ENCODE data around the gene PLCXD3.
"Not testable (repeated sequence)": the region's sequence is repeated elsewhere in the genome, so short reads cannot be mapped to it uniquely, and the experiment has no call there.

The PLCXD3 gene

GRCh38 chr5:41482715-41483114 is 27.7 kb downstream of the PLCXD3 start:
- no peak for DNase-seq

DNA sequence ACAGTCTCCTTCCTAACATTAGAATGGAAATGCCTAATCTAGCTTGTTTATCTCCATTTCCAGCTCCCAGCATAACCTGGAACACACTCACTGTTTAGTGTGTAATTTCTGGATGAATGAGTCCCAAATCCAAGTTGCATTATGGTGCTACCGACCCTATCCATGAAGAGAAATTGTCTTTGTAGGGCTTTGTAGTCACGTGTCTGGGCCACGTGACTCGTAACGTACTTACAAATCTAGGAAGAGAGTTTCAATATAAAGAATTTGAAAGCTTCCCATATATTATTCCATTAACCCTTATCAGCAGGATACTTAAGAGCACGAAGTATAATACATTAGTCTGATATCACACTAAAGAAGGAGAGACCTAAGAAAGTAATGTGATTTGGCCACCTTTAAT is 28.2 kb downstream of the PLCXD3 start:
- DNase-seq, result no peak

DNA sequence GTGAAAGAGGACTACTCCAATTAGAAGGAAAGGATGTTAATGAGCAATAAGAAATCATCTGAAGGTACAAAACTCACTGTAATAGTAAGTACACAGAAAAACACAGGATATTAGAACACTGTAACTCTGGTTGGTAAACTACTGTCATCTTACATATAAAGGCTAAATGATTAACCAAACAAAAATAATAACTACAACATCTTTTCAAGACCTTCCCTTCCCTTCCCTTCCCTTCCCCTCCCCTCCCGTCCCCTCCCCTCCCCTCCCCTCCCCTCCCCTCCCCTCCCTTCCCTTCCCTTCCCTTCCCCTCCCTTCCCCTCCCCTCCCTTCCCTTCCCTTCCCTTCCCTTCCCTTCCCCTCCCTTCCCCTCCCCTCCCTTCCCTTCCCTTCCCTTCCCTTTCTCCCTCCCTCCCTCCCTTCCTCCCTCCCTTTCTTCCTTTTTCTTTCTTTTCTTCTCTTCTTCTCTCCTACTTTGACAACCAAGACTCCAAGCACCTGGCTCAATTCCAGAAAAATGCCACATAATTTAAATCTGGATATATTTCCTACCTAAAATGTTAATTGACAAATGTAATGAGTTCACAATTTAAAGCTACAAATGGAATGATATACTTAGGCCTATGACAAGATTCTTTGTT is 38.7 kb downstream of the PLCXD3 start:
- DNase-seq, result not testable (repeated sequence)

GRCh38 chr5:41465493-41466171 is 44.8 kb downstream of the PLCXD3 start:
- no peak for DNase-seq

DNA sequence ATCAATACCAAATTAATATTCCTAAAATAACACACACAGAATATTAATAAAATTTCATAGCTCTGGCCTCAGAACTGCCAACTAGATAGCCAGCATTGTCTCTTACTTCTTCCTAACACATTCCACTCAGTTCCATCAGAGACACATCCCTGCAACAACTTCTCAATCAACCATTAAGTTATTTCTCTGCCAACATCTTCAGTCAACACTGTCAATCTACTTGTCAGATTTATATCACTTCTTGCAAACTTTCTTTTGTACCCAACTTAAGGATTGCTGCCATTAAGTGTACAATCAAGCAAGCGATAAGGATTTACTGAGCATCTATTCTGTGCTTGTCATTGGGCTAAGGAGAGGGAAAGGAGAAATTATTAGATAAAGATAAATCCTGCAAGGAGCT is 50.8 kb downstream of the PLCXD3 start:
- DNase-seq, result no peak

DNA sequence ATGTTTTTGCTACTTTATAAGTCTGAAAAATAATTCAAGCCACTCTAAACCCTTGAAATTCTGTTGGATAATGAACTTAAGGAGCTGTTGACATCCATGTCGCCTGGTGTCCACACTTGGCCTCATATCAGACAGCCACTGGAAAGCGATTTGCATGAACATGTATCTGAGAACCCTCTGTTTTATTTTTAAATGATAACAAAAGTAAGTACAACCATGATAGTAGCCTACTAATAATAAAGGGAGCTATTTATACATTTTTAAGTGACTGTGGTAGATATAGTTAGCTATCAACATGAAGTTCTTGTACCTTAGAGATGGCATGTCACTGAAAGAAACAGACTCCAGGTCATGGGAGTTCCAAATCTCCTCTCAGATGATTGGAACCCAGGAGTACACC is 53.3 kb downstream of the PLCXD3 start:
- DNase-seq, result no peak

GRCh38 chr5:41452506-41452905 is 57.9 kb downstream of the PLCXD3 start:
- no peak for DNase-seq

GRCh38 chr5:41447650-41448510 is 62.5 kb downstream of the PLCXD3 start:
- no peak for DNase-seq

DNA sequence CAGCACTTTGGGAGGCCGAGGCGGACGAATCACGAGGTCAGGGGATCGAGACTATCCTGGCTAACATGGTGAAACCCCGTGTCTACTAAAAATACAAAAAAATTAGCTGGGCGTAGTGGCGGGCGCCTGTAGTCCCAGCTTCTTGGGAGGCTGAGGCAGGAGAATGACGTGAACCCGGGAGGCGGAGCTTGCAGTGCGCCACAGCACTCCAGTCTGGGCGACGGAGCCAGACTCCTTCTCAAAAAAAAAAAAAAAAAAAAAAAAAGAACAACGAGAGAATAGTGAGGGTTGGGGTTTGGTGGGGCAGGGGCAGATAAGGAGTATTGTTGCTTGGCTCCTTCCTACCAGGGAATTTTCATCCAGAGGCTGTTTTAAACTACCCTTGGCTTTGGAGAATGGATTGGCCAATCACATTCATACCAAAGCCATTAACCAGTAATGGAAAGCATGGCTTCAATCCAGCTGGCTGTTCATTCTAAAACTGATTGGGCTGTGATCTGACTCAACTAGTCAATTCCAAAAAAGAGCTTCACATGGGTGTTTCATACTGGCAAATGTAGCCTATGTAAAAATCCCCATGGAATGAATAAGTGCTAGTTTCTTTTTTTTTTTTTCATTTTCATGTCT is 64.4 kb downstream of the PLCXD3 start:
- no peak for DNase-seq

GRCh38 chr5:41435276-41435675 is 75.1 kb downstream of the PLCXD3 start:
- DNase-seq, result no peak

DNA sequence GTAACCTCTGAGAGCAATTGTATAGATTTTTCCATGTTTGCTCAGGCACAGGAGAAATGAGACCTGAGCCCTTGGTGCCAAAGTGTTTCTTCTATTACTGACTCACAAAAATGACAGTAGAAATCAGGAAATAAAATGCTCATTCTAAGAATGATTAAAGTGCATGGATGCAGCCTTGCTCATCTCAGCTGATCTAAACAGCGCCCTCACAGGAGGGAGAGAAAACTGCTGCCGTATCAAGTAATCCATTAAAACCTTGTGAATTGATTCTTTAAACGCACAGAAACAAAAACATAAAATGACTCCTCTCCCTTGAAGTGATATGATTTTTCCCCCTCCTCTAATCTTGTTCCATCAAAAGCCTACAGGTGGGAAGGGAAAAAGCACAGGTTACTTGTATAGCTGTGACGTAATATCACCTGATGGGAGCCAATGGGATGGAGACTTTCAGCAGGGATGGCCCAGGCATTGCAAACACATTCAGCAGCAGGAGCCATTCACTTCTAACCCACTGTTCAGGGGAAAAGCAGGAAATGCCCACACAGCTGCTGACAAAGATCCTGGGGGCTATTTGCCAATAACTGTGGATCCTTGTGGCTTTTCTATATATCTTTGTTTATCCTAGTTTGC is 76.7 kb downstream of the PLCXD3 start:
- DNase-seq, result no peak

GRCh38 chr5:41432481-41433253 is 77.7 kb downstream of the PLCXD3 start:
- DNase-seq, result no peak

- DNase-seq, result no peak
Observed at GRCh38 chr5:41427505-41427904, 82.9 kb downstream of the PLCXD3 start.

GRCh38 chr5:41425736-41426135 is 84.7 kb downstream of the PLCXD3 start:
- DNase-seq, result no peak

GRCh38 chr5:41420492-41421067 is 89.8 kb downstream of the PLCXD3 start:
- DNase-seq, result no peak

DNA sequence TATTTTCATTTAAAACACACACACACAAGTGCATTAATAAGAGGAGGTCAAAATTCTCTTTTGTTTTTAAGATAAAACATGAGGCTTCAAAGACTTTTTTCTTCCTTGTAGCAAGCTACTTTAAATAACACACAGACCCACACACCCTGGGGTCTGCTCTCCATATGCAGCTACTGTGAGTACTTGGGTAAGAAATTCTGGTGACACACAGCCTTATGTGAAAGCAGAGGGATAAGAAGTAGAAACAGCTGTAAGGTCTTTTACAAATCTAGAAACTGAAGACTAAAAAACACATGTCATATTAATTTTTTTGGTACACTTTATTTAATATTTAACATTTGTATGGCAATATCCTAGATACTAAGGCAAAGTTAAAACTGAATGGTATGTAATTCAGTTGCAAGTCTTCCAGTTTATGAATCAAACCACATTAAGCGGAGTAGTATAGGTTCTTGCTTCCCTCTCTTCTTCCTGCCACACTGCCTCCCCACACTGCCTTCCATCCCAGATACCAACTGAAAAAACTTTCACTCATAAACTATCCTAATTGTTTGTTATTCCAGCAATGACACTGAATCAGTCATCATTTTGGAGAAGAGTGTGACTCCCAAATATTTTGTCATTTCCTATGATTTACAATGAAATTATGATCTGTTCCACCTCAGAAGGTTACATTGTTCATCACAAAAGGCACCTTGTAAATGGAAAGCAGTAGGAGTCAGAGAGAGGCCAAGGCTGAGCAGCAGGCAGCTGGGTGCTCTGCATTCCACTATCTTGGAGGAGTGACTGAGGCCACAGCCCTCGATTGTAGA is 92.0 kb downstream of the PLCXD3 start:
- no peak for DNase-seq

- DNase-seq, result no peak
Observed at GRCh38 chr5:41416336-41416735, 94.1 kb downstream of the PLCXD3 start.

- DNase-seq, result no peak
Observed at GRCh38 chr5:41415242-41415641, 95.2 kb downstream of the PLCXD3 start.

DNA sequence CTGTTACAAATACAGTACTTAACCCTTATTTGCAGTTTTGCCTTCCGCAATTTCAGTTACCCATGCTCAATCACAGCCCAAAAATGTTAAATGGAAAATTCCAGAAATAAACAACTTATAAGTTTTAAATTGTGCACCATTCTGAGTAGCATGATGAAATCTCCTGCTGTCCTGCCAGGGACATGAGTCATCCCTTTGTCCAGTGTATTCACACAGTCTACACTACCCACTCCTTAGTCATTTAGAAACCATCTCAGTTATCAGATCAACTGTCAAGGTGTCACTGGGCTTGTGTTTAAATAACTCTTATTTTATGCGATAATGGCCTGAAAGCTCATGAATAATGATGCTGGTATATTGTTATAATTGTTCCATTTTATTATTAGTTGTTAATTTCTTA is 95.8 kb downstream of the PLCXD3 start:
- DNase-seq, result no peak

DNA sequence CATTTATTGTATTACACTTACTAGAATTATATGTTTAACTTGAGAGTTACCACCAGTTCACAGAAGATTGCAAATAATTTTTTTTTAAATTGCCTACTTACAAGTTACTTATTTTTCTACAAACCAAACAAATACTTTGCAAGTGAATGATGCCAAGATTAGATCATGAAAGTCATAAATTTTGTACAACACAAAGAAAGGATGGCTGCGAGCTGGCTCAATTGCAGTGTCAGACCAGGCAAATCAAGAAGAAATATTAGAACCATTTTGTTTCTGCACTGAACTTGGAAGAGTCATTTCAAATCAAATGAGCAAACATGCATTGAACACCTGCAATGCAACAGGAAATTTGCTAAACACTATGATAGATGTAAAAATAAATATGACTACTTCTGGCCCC is 97.3 kb downstream of the PLCXD3 start:
- DNase-seq, result no peak

GRCh38 chr5:41412496-41412895 is 97.9 kb downstream of the PLCXD3 start:
- DNase-seq, result no peak
